ENCODE measurements around the gene SELENOT.

DNA sequence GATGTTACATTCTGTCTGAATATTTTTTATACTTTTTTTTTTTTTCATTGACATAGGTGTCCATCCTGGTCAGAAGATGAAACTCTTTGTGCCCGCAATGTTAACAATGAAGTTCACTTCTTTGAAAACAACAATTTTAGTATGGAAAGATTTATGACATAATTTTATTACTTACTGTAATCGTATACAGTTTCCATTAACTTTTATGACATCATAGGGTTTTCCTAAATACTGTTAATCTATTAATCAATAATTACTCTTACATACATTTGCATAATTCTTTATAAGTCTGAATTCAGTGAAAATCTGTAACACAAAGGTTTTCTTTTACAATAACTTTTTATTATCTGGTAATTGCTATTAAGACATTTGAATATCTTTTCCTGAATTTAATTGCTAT is 38.9 kb upstream of the SELENOT start:
- TF ChIP-seq, protein P1, sequence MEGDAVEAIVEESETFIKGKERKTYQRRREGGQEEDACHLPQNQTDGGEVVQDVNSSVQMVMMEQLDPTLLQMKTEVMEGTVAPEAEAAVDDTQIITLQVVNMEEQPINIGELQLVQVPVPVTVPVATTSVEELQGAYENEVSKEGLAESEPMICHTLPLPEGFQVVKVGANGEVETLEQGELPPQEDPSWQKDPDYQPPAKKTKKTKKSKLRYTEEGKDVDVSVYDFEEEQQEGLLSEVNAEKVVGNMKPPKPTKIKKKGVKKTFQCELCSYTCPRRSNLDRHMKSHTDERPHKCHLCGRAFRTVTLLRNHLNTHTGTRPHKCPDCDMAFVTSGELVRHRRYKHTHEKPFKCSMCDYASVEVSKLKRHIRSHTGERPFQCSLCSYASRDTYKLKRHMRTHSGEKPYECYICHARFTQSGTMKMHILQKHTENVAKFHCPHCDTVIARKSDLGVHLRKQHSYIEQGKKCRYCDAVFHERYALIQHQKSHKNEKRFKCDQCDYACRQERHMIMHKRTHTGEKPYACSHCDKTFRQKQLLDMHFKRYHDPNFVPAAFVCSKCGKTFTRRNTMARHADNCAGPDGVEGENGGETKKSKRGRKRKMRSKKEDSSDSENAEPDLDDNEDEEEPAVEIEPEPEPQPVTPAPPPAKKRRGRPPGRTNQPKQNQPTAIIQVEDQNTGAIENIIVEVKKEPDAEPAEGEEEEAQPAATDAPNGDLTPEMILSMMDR (IDR thresholded peaks at IDR 0.05), result no peak
- no peak for TF ChIP-seq EP300 (IDR thresholded peaks at IDR 0.05)

Measured in sigmoid colon (tissue), 4 donors.